Heart left ventricle (tissue), 13 donors: ENCODE results near the gene STARD6.

Experiments used
- POLR2A ChIP-seq, 2 donors: fragments of 450-650 bp; IDR thresholded peaks; one replicate each; pipeline ENCODE4 v1.6.1; 2017; ENCODE audit warnings: antibody characterized with exemption in 2 of 2, mild to moderate bottlenecking in 2 of 2, moderate library complexity in 2 of 2
- TF ChIP-seq, protein P1 (sequence below), 12 donors: fragments of 200-600 bp; sonication (generic) in 4 of 12; IDR thresholded peaks; one replicate each; pipeline versions ENCODE4 v1.5.0 to v1.8.0; 2018 to 2022; ENCODE audit warnings: antibody characterized with exemption in 12 of 12, mild to moderate bottlenecking in 5 of 12
- donor health status: ischemic (EF 13 %, LVEDD 7.1; RV severe dilation, severe dysfunction).
- donor health status: DM: no; HTN: yes; CAD: no.
- donor health status: DM: no; HTN: no; CAD: no.
- donor health status: ischemic (EF 25% LVEDD 6.9; RV normal size, moderate dysfunction).
- donor health status: ischemic (EF 25% LVEDD 5.7; RV mildly dilated, moderate dysfunction).
- donor health status: ischemic (EF 35%, LVEDD 5.7; RV mildly dilated, moderate dysfunction).
- donor health status: nonischemic (EF 11% LVEDD 7.7; RV severe dilation, severe dysfunction).
- donor health status: DM: yes; HTN: yes; CAD: no.
- donor health status: PGD.
- donor health status: ischemic (EF 29% LVEDD 5.4; RV normal size, mild dysfunction).
- donor health status: nonischemic (EF 23%, LVEDD 6.1; RV moderate dilation, normal function).

DNA sequence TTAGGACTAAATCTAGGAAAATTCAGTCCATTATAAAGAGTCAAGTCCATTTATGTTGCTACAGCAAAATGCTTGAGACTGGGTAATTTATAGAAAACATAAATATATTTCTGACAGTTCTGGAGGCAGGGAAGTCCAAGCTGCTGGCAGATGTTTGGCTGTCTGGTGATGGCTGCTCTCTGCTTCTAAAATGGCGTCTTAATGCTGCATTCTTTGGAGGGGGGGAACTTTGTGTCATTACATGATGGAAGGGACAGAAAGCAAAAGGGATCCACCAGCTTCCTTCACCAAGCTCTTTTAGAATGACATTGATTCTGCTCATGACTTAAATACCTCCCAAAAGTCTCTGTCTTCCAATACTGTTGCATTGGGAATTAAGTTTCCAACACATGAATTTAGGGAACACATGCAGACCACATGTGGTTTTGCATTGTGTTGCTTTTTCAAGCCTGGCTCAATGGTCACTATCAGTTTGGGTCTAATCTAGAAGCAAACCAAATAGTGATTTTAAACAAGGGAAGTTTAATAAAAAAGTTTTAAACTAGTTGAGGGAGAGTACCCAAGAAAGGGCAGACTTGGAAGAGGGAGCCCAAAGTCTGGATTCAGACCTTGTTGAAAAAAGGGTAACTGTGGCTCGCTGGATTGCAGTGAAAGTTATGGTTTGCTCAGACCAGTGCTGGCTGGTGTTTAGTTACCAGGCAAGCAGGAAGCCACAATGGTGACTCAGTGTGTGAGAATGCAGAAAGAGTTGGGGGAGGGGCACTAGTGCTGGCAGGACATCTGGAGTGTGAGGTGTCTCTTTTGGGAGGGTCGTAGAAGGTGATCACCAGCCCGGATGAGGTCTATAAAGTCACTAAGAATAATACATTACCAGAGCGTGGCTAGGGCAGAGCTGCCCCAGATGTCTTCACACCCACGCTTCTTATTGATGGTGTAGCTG lies 30.8 kb upstream of the STARD6 start:
- TF ChIP-seq, protein P1, sequence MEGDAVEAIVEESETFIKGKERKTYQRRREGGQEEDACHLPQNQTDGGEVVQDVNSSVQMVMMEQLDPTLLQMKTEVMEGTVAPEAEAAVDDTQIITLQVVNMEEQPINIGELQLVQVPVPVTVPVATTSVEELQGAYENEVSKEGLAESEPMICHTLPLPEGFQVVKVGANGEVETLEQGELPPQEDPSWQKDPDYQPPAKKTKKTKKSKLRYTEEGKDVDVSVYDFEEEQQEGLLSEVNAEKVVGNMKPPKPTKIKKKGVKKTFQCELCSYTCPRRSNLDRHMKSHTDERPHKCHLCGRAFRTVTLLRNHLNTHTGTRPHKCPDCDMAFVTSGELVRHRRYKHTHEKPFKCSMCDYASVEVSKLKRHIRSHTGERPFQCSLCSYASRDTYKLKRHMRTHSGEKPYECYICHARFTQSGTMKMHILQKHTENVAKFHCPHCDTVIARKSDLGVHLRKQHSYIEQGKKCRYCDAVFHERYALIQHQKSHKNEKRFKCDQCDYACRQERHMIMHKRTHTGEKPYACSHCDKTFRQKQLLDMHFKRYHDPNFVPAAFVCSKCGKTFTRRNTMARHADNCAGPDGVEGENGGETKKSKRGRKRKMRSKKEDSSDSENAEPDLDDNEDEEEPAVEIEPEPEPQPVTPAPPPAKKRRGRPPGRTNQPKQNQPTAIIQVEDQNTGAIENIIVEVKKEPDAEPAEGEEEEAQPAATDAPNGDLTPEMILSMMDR (IDR thresholded peaks at IDR 0.05), result no peak
- no peak for TF ChIP-seq POLR2A (IDR thresholded peaks at IDR 0.05)
